Endodermal cell (in vitro differentiated cells): Measurements from ENCODE around the gene ACKR4. TPM values are rescaled to one million over a fixed set of nuclear protein-coding genes. Genes with fewer than 3 reads are reported as not detected.

Experiments used
- DNase-seq: peaks from one replicate; pipeline ENCODE4 v3.0.0-alpha.2; 2017
- H3K27ac ChIP-seq: 2 replicates; pipeline ENCODE4 v1.5.1; 2013; ENCODE audit warnings: mild to moderate bottlenecking, low read depth, low read length, moderate library complexity
- H3K27me3 ChIP-seq: 2 replicates; pipeline ENCODE4 v1.6.1; 2013; ENCODE audit warnings: mild to moderate bottlenecking, low read length, moderate library complexity; ENCODE audit not compliant: insufficient read depth, control insufficient read depth, poor library complexity, severe bottlenecking
- H3K36me3 ChIP-seq: 2 replicates; pipeline ENCODE4 v1.7.0; 2013; ENCODE audit warnings: mild to moderate bottlenecking, low read length, moderate library complexity; ENCODE audit not compliant: control insufficient read depth, insufficient read depth
- H3K4me1 ChIP-seq: one replicate; pipeline ENCODE4 v1.7.0; 2013; ENCODE audit warnings: low read length; ENCODE audit not compliant: control insufficient read depth, insufficient read depth
- H3K4me3 ChIP-seq: 2 replicates; pipeline ENCODE4 v1.5.1; 2013; ENCODE audit warnings: mild to moderate bottlenecking, low read length, moderate library complexity
- H3K9ac ChIP-seq: 2 replicates; pipeline ENCODE4 v1.6.1; 2013; ENCODE audit warnings: mild to moderate bottlenecking, low read length, moderate library complexity; ENCODE audit not compliant: poor library complexity, severe bottlenecking; ENCODE audit errors: extremely low read depth
- H3K9me3 ChIP-seq: 2 replicates; pipeline ENCODE4 v1.6.1; 2013; ENCODE audit warnings: mild to moderate bottlenecking, low read length, moderate library complexity; ENCODE audit not compliant: control insufficient read depth
- H3K27ac Mint-ChIP-seq: 2 replicates; pipeline ENCODE4 v1.8.0; 2020; ENCODE audit warnings: mixed read lengths
- H3K27me3 Mint-ChIP-seq: 2 replicates; pipeline ENCODE4 v1.8.0; 2021; ENCODE audit warnings: mild to moderate bottlenecking, mixed read lengths; ENCODE audit not compliant: insufficient read depth
- H3K36me3 Mint-ChIP-seq: 2 replicates; pipeline ENCODE4 v1.8.0; 2020; ENCODE audit warnings: low read depth, mixed read lengths
- H3K4me1 Mint-ChIP-seq: 2 replicates; pipeline ENCODE4 v1.8.0; 2020; ENCODE audit warnings: mixed read lengths
- H3K4me3 Mint-ChIP-seq: 2 replicates; pipeline ENCODE4 v1.8.0; 2020; ENCODE audit warnings: mild to moderate bottlenecking, moderate library complexity, mixed read lengths
- H3K9me3 Mint-ChIP-seq: 2 replicates; pipeline ENCODE4 v1.8.0; 2020; ENCODE audit warnings: mild to moderate bottlenecking, mixed read lengths
- CTCF ChIP-seq: fragments of 200-600 bp; sonication (generic); conservative IDR thresholded peaks from 2 replicates; pipeline ENCODE4 v1.5.0; 2021; ENCODE audit warnings: antibody characterized with exemption, mild to moderate bottlenecking
- WGBS, 2 experiments: methylation state at CpG; one replicate each; pipeline versions ENCODE4 v1.1.5 to v1.1.7; 2013; ENCODE audit warnings: missing lambda C conversion rate in 2 of 2, mixed read lengths in 1 of 2; ENCODE audit not compliant: insufficient coverage in 1 of 2, insufficient read length in 1 of 2; 5-methylcytosine and 5-hydroxymethylcytosine counted together
- total RNA-seq, 2 donors: library from RNA; stranded (reverse); fragmentation: NEBNext Ultra II Directional in 1 of 2; extraction: Animal tissue kit (Norgen Biotek cat#: 25700) in 1 of 2; gene quantifications; 2 replicates in 1 of 2; 3 replicates in 1 of 2; pipeline ENCODE4 v1.2.1, GENCODE V29; 2021

ACKR4 gene
- total RNA-seq, 2 donors from 2014 or later = not detected

- H3K27ac ChIP-seq = no peak overlapping the region
- H3K4me3 Mint-ChIP-seq = no peak overlapping the region
- DNase-seq = no peak
- peaks cover 17% of the 10 kb centered on the region for H3K36me3 Mint-ChIP-seq
- H3K27me3 Mint-ChIP-seq = no peaks in the 10 kb centered on the region
- no peaks in the 10 kb centered on the region for H3K9me3 ChIP-seq
- H3K4me1 Mint-ChIP-seq = peaks cover under 1% of the 10 kb centered on the region
- H3K27ac Mint-ChIP-seq = no peak overlapping the region
- no peak overlapping the region for H3K9ac ChIP-seq
- H3K9me3 Mint-ChIP-seq = peaks cover 5% of the 10 kb centered on the region
- no peaks in the 10 kb centered on the region for H3K4me1 ChIP-seq
- no peaks in the 10 kb centered on the region for H3K36me3 ChIP-seq
- WGBS, 2 experiments = 78 to 79% methylated on average over 2 to 4 of the region's 4 CpGs
- no peak overlapping the region for H3K4me3 ChIP-seq
- no peak for TF ChIP-seq CTCF
- H3K27me3 ChIP-seq = no peaks in the 10 kb centered on the region
These were observed 36.1 kb upstream of the ACKR4 start for GRCh38 chr3:132561003-132561402.

GRCh38 chr3:132563420-132564069 lies 33.5 kb upstream of the ACKR4 start:
- Histone ChIP-seq H3K4me1 (no peaks in the 10 kb centered on the region), H3K27me3 (no peaks in the 10 kb centered on the region), H3K36me3 (no peaks in the 10 kb centered on the region), H3K27ac (no peak overlapping the region), H3K9ac (no peak overlapping the region), H3K9me3 (no peaks in the 10 kb centered on the region), H3K4me3 (no peak overlapping the region)
- DNase-seq = no peak
- H3K4me1 Mint-ChIP-seq = no peaks in the 10 kb centered on the region
- no peak for TF ChIP-seq CTCF
- H3K4me3 Mint-ChIP-seq = no peak overlapping the region
- H3K27ac Mint-ChIP-seq = no peak overlapping the region
- peaks cover 17% of the 10 kb centered on the region for H3K36me3 Mint-ChIP-seq
- peaks cover 5% of the 10 kb centered on the region for H3K9me3 Mint-ChIP-seq
- H3K27me3 Mint-ChIP-seq = no peaks in the 10 kb centered on the region
- 100% methylated on average over 4 of the region's 4 CpGs; no CpG with 5 or more reads in 1 of the 2 experiments for WGBS, 2 experiments

GRCh38 chr3:132564070-132564465 lies 33.0 kb upstream of the ACKR4 start:
- Mint-ChIP-seq H3K9me3 (peaks cover 5% of the 10 kb centered on the region), H3K27ac (no peak overlapping the region), H3K36me3 (peaks cover 12% of the 10 kb centered on the region), H3K27me3 (no peaks in the 10 kb centered on the region), H3K4me1 (no peaks in the 10 kb centered on the region), H3K4me3 (no peak overlapping the region)
- Histone ChIP-seq H3K4me1 (no peaks in the 10 kb centered on the region), H3K36me3 (no peaks in the 10 kb centered on the region), H3K9ac (no peak overlapping the region), H3K9me3 (no peaks in the 10 kb centered on the region), H3K27ac (no peak overlapping the region), H3K4me3 (no peak overlapping the region), H3K27me3 (no peaks in the 10 kb centered on the region)
- 100% methylated on average over 2 of the region's 2 CpGs; no CpG with 5 or more reads in 1 of the 2 experiments for WGBS, 2 experiments
- no peak for TF ChIP-seq CTCF
- DNase-seq = no peak
